Activated effector memory CD4-positive, alpha-beta T cell treated with Interleukin-2 at 50 U/mL for 16 hours (primary cell): ENCODE results near the gene EIF5B.

ENCODE experiments used
- DNase-seq: peaks from one replicate; pipeline ENCODE4 v3.0.0-alpha.2; 2020

Gene EIF5B

DNA sequence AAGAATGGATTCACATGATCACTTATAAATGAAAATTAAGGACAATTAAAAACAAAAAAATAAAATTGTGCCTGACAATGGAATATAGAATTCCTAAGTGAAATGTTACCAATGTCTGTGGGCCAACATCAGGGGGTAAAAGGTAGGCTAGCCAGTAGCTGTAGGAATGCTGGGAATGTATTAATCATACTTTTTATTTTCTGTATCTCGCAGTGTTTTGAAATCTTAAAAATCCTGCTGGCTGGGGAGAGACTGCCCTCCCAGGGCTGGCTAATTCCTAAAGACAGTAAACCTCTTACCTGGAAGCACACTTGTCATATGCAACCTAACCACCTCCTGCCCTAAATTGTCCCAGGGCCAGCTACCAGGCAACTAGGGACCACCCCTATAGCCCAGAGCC lies 82.8 kb downstream of the EIF5B start:
- DNase-seq = no peak

DNA sequence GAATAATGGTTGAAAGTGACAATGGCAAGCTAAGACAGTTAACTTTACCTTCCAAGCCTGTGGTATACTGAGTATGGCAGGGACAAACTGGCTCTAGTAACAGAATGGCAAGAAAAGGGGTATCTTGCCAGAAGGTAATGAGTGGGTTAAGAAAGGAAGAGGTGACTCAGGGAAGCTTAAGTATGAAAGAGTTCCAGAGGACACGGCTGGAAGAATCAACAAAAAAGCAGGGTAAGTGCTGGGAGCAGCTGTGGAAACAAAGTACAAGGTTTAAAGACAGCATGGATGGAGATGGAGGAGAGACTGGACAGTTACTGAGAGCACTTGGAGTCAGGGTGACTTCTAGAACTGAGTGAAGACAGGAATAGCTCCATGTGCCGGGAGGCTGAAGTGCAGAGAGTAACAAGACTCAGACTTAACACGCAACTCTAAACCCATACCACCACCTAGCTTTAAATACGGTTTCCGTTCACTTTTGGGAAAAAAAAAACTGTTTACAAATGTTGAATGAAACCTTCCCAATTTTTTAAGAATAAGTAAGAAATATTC lies 83.6 kb downstream of the EIF5B start:
- no peak for DNase-seq

DNA sequence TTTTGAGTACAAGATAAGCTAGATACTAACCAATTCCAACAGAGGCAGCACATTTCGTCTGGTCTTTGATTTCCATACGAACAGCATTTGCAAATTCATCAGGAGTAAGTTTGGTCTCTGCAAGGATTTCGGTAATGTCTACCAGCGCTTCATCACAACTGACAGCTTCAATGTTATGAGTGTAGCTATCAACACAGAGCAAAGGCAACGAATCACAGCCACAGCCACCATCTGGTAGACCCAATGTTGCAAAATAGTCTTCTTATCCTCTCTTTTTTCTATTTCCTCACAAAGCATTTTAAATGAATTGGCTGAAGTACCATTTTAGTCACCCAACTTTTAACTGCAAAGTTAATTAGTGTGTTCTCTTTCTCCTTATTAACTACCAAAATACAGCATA lies 84.3 kb downstream of the EIF5B start:
- DNase-seq = no peak

DNA sequence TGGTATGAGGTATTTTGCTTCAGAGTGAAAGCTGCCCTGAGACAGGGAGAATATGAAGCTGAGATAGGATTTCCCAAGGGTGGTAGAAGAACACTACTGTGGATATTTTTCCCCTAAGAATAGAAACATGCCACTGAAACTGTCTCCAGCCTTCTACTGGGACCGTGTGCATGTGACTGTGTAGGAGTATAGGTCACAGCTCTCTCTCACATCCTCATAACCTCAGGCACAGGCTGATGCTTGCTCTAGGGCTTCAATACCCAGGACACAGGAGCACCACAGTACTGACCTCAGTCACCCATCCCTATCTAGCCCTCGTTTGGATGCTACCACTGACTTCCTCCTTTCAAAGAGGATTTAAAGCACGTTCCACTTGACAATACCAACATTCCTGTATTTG lies 85.4 kb downstream of the EIF5B start:
- DNase-seq = no peak

DNA sequence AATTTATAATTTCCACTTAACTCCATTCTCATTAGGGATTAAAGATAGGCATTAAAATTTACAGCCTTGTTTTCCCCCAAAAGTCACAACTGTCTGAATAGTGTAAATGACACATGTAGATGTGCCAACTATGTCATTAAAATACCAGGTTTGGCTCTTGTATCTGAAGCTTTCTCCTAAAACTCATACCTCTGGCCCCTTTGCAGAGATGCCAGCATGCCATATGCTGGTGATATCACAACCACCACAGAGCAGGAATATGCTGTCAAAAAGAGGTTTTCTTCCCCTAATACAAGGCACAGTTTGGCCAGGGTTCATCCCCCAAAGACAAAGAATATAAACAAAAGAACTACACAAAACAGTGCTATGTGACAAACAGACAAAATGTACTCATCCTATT lies 87.2 kb downstream of the EIF5B start:
- no peak for DNase-seq

DNA sequence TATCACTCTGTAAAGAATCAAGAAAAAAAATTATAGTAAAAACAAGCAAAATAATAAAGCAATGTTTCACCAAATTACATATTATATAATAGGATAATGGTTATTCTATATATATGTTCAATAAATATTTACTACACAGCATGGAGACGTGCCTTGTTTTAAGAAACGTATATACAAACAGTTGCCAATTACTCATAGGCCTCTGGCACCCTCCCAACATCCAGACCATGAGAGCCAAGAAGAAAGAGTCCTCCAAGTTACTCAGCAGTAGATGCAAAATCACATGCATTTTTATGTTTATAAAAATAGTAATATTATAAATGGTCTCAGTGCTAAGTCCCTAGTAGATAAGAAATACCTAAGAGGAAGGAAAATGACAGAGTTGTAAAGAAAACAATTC lies 87.8 kb downstream of the EIF5B start:
- DNase-seq = no peak

DNA sequence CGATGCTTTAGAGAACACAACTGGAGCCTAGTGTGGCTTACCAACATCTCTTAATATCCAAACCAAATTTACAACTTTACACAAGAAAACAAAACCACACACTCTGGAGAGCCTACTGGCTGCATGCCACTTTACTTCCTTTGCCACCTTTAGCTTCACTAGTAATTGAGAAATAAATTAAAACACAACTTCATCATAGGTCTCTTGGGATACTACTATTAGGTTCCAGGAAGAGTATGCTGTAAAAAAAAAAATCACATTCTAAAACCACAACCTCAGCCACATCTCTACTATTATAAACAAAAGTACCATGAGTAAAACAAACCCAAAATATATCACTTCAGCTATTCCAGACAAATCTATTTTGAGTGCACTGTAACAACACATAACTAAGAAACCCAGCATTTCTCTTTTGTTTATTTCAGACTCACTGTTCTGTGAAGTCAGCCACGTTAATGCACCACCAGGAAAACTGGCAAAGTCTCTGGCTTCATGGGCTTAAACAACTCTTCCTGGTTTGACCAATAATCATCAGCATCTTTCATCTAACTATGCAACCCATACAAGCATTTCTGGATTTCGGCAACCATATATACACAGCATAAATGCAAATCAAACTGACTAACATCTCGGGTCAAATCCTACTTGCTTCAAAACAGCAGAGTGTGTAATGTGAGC lies 93.6 kb downstream of the EIF5B start:
- DNase-seq = no peak

DNA sequence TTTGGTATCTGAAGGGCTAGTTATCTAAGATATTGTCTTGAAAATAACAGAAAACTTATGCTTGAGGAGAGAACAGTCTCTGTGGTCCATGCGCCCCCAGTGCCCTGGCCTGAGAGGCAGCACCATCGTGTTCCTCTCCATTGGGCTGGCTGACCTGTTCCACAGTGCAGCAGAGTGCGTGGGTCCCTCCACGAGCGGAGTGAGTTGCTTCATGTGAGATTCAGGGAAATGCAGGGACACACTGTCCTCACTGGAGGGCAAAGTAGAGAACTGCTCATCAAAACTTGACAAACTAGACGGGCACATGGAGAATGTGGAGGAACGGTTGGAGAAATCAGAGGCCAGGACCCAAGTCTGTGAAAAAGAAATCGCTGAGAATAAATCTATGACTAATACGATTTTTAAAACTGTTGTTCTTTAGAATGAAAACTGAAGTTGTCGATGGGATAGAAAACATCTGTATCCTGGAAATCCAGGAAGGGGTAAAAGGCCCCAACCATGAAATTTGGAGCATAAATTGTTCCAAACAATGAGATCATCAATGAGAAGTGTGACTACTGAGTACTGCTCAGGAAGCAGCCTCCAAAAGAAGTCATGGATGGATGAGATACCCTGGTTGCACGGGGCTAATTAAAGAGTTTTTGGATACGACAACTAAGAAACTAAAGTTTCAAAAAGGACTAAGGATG lies 94.5 kb downstream of the EIF5B start:
- no peak for DNase-seq

DNA sequence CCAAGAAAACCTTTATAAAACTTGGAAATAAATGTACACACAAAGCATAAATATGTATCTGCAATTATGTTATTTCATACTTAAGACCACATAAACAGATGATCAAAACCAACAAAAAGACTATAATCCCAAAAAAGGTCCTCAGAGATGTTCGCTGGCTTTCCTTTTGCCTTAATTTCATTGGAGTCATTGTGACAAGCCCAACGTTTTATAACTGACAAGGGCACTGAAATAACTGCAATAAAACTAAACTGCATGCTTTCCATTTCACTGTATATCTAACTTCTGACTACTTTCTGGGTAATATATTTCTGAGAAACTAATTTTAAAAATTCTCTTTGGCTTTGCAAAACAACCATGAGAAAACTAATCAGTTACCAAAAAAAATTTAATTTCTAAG lies 96.2 kb downstream of the EIF5B start:
- no peak for DNase-seq

DNA sequence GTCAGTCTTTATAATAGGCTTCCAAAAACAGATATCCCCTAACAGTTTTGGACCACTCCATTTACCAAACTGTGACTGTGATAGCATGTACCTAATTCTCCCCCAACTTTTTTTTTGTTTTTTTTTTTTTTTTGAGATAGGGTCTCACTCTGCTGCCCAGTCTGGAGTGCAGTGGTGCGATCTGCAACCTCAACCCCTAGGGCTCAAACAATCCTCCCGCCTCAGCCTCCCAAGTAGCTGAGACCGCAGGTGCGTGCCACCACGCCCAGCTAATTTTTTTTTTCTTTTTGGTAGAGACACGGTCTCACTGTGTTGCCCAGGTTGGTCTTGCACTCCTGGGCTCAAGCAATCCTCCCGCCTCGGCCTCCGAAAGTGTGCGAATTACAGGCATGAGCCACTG lies 99.7 kb downstream of the EIF5B start:
- DNase-seq = no peak

DNA sequence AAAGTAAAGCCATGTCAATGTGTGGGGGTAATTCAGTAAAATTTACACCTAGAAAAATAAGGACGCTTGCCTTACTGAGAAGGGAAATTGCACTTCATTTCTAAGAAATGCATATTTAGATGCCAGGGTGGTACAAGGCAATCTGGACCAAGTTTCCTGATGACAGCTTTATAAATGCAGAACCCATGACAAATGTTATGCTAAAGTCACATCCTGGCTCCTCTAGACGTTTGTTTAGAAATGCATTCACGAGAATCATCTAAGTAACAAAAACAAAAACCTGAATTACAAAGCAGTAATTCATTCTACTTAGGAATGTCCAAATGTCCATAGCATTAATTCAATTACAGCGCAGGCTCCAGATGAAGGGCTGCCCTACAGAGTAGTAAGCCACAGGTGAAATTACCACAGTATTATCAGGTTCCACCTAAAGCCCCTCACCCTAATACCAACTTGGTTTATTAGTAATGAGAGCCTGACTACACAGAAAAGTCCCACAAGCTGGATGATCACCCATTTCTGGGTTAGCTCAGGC lies 102.8 kb downstream of the EIF5B start:
- DNase-seq = no peak

DNA sequence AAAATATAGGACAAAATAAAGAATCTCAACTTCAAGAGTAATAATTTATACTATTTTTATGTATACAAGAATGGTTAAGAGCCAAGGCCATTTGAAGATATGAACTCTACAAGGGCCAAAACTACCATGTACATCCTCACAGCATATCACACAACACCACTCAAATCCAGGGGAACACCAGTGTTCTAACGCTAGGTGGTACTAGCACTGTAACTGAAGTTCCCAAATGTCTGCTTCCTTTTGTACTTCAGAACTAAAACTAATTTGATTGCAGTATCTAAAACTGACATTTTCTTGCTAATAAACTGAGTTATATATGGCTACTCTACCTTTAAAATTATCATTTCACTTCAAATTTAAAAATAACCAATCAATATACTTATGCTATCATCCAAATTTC lies 105.6 kb downstream of the EIF5B start:
- DNase-seq = no peak

DNA sequence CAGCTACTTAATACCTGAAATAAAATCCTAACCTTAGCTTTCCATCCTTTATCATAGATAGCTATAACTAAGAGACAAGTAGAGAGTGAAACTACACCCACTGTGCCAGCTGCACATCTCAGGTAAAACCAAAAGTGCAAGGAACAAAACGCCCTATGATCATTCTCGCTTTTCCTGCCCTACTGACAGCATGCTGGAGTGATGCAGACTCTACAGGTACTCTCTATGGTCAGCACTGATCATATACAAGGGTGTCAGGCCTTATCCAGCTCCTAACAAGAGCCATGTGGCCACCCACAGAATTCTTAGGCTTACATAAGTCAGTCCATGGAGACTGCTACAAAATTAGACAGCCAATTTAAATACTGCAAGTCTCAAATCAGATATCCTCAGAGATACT lies 107.0 kb downstream of the EIF5B start:
- no peak for DNase-seq

DNA sequence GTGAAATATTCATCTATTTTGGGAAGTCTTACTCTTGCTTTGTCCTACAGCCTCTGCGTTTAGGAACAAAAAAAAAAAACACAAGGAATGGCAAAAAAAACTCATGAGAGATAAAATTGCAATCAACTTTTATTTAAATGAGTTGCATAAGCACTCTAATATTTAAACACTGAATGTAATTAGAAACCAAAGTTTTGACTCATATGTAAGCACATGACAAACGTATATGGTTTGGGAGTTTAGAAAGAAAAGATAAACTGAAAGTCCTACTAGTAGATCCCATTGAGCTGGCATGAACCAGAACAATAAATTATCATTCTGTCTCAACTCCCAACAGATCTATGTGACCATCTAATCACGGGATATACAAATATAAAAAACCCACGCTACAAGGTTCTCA lies 107.9 kb downstream of the EIF5B start:
- no peak for DNase-seq

DNA sequence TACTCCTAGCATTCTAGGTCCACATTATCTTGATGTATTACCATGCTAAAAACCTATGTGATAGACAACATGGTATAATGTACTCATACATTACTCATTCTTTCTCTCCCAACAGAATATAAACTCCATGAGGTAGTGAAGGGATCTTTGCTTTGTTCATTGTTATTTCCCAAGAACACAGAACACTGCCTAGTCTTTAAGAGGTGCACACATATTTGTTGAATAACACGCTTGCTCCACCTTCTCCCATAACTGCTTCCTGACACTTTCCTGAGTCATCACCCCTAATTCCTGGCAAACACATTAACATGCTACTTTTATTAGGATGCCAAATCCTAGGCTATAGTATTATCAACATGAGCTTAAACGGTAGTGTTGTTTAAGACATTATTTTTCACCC lies 111.4 kb downstream of the EIF5B start:
- DNase-seq = no peak

DNA sequence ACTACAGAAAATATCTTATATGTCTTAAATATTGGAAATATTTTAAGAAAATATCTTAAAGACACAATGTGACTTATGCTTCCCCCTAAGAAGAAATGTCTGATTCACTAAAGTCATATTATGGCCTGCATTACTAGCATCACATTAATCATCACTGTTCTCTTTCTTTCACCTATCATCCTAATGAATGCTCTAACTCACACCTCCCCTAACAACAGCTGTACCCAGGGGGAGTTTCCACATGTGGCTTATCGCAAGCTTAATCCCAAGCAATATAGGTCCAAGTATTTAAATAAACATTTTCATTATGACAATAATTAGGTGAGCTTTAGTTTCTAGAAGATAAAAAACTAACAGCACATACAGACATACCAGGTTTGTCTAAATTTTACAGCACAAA lies 113.0 kb downstream of the EIF5B start:
- no peak for DNase-seq
